H1 (cell line): ENCODE results near the gene VAV2.

ENCODE experiments used
- CEBPB ChIP-seq: IDR thresholded peaks from 2 replicates; pipeline ENCODE4 v1.6.1; 2012; ENCODE audit warnings: low read depth, low read length
- CREB1 ChIP-seq: IDR thresholded peaks from 2 replicates; pipeline ENCODE4 v1.6.1; 2012; ENCODE audit warnings: inconsistent platforms
- EP300 ChIP-seq, 2 experiments: IDR thresholded peaks; 1 replicate in 1 of 2; 2 replicates in 1 of 2; pipeline ENCODE4 v1.6.1; 2011 to 2012; ENCODE audit warnings: low read depth in 2 of 2, low read length in 2 of 2, mild to moderate bottlenecking in 2 of 2, borderline replicate concordance in 1 of 2, inconsistent platforms in 1 of 2, moderate library complexity in 1 of 2
- MAFK ChIP-seq: IDR thresholded peaks from 2 replicates; pipeline ENCODE4 v1.6.1; 2012; ENCODE audit warnings: low read depth, mild to moderate bottlenecking, improper control_type of control experiment, low read length
- POLR2A ChIP-seq, 2 experiments: IDR thresholded peaks; 1 replicate in 1 of 2; 2 replicates in 1 of 2; pipeline ENCODE4 v1.6.1; 2011; ENCODE audit warnings: low read depth in 2 of 2, low read length in 2 of 2, mild to moderate bottlenecking in 2 of 2; ENCODE audit errors: control extremely low read depth in 1 of 2
- RBBP5 ChIP-seq: IDR thresholded peaks from 2 replicates; pipeline ENCODE4 v1.7.1; 2012; ENCODE audit warnings: low read depth, mild to moderate bottlenecking, inconsistent platforms, low read length, moderate library complexity, borderline replicate concordance
- SRF ChIP-seq: IDR thresholded peaks from 2 replicates; pipeline ENCODE4 v1.6.1; 2011; ENCODE audit warnings: mild to moderate bottlenecking, low read depth, low read length, moderate library complexity
- TAF1 ChIP-seq: IDR thresholded peaks from 2 replicates; pipeline ENCODE4 v1.6.1; 2011; ENCODE audit warnings: mild to moderate bottlenecking, low read depth, low read length
- YY1 ChIP-seq: IDR thresholded peaks from 2 replicates; pipeline ENCODE4 v1.6.1; 2011; ENCODE audit warnings: low read depth, mild to moderate bottlenecking, low read length
- ZNF274 ChIP-seq: IDR thresholded peaks from 2 replicates; pipeline ENCODE4 v1.7.0; 2012; ENCODE audit warnings: low read length, borderline replicate concordance; ENCODE audit errors: extremely low read depth
- TF ChIP-seq, protein P1 (sequence below), 3 experiments: IDR thresholded peaks; 1 replicate in 2 of 3; 2 replicates in 1 of 3; pipeline versions ENCODE4 v1.5.1 to v1.6.1; 2011; ENCODE audit warnings: low read length in 3 of 3, mild to moderate bottlenecking in 3 of 3, inconsistent platforms in 2 of 3, low read depth in 1 of 3, moderate library complexity in 1 of 3; ENCODE audit not compliant: insufficient read depth in 1 of 3; ENCODE audit errors: control extremely low read depth in 1 of 3
- TF ChIP-seq, protein P2 (sequence below): IDR thresholded peaks from 2 replicates; pipeline ENCODE4 v1.6.1; 2011; ENCODE audit warnings: low read depth, mild to moderate bottlenecking, low read length; ENCODE audit not compliant: insufficient read depth
- TF ChIP-seq, protein P3 (sequence below): IDR thresholded peaks from 2 replicates; pipeline ENCODE4 v1.6.1; 2011; ENCODE audit warnings: low read length, improper control_type of control experiment

DNA sequence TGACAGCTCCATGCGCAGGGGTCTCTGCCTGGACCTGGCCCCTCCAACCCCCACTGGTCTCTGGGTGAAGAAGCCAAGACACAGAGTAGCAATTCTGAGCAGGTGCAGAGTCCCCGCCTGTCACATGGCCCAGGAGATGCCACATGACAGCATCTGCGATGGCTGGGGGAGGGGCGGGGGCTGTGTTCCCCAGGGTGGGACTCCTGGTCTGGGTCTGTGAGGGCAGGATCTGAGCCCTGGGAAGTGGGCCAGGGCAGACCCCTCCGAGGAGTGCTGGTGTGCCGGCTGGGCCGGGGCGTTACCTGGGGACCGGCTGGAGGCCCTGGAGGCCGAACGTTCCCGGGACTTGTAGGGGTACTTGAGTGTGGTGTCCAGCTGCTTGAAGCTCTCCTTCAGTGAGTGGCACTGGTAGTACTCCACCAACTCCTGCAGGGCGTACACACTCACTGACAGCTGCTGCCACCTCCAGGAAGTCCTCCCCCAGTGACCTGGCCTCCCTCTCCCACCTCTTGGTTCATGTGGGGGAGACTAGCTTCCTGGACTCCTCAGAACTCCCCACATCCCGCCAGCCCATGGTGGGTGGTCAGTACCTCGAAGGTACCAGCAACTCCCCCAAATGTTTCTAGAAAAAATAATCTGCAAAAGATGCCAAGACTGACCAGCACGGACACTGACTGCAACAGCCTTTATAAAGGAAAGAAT is 221.9 kb downstream of the VAV2 start:
- TF ChIP-seq POLR2A (IDR thresholded peaks at IDR 0.05; ENCODE audit: control extremely low read depth in 1 of 2, low read depth in 2 of 2, low read length in 2 of 2) (no peak), TAF1 (no peak), RBBP5 (no peak), EP300 (IDR thresholded peaks at IDR 0.05; ENCODE audit: borderline replicate concordance in 1 of 2, low read depth in 2 of 2, low read length in 2 of 2) (no peak), CEBPB (no peak), ZNF274 (no peak), YY1 (no peak), MAFK (no peak), CREB1 (no peak), SRF (no peak)
- TF ChIP-seq, protein P1, sequence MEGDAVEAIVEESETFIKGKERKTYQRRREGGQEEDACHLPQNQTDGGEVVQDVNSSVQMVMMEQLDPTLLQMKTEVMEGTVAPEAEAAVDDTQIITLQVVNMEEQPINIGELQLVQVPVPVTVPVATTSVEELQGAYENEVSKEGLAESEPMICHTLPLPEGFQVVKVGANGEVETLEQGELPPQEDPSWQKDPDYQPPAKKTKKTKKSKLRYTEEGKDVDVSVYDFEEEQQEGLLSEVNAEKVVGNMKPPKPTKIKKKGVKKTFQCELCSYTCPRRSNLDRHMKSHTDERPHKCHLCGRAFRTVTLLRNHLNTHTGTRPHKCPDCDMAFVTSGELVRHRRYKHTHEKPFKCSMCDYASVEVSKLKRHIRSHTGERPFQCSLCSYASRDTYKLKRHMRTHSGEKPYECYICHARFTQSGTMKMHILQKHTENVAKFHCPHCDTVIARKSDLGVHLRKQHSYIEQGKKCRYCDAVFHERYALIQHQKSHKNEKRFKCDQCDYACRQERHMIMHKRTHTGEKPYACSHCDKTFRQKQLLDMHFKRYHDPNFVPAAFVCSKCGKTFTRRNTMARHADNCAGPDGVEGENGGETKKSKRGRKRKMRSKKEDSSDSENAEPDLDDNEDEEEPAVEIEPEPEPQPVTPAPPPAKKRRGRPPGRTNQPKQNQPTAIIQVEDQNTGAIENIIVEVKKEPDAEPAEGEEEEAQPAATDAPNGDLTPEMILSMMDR (IDR thresholded peaks at IDR 0.05; ENCODE audit: control extremely low read depth in 1 of 3, insufficient read depth in 1 of 3, low read depth in 1 of 3, low read length in 3 of 3): no peak
- TF ChIP-seq, protein P2, sequence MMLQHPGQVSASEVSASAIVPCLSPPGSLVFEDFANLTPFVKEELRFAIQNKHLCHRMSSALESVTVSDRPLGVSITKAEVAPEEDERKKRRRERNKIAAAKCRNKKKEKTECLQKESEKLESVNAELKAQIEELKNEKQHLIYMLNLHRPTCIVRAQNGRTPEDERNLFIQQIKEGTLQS: no peak
- TF ChIP-seq, protein P3, sequence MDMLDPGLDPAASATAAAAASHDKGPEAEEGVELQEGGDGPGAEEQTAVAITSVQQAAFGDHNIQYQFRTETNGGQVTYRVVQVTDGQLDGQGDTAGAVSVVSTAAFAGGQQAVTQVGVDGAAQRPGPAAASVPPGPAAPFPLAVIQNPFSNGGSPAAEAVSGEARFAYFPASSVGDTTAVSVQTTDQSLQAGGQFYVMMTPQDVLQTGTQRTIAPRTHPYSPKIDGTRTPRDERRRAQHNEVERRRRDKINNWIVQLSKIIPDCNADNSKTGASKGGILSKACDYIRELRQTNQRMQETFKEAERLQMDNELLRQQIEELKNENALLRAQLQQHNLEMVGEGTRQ: no peak
